ENCODE data around the gene VSTM2A.
"Not testable (repeated sequence)": the region's sequence is repeated elsewhere in the genome, so short reads cannot be mapped to it uniquely, and the experiment has no call there.

Gene VSTM2A

GRCh38 chr7:54541669-54542625 is at the start of gene VSTM2A:
Gene VSTM2A, plus strand, starts transcription at chr7:54542375. Its CDS starts 356 bp downstream, at chr7:54542731.
- no peak for DNase-seq

- DNase-seq = not testable (repeated sequence)
Observed at GRCh38 chr7:54504531-54504930, 37.6 kb upstream of the VSTM2A start.

GRCh38 chr7:54529568-54529967 is 12.6 kb upstream of the VSTM2A start:
- no peak for DNase-seq

GRCh38 chr7:54538122-54538521 is 4.1 kb upstream of the VSTM2A start:
- no peak for DNase-seq

- DNase-seq = no peak
Observed at GRCh38 chr7:54543051-54543488, 895 bp downstream of the VSTM2A start.

GRCh38 chr7:54544149-54544526 is 2.0 kb downstream of the VSTM2A start:
- DNase-seq = no peak

GRCh38 chr7:54544527-54545240 is 2.5 kb downstream of the VSTM2A start:
- DNase-seq = no peak

GRCh38 chr7:54545241-54545563 is 3.0 kb downstream of the VSTM2A start:
- no peak for DNase-seq

- no peak for DNase-seq
Observed at GRCh38 chr7:54546081-54546985, 4.2 kb downstream of the VSTM2A start.

GRCh38 chr7:54546986-54547314 is 4.8 kb downstream of the VSTM2A start:
- DNase-seq = no peak

GRCh38 chr7:54550471-54550870 is 8.3 kb downstream of the VSTM2A start:
- no peak for DNase-seq

- no peak for DNase-seq
Observed at GRCh38 chr7:54556121-54556520, 13.9 kb downstream of the VSTM2A start.

GRCh38 chr7:54559401-54559800 is 17.2 kb downstream of the VSTM2A start:
- no peak for DNase-seq

- DNase-seq = no peak
Observed at GRCh38 chr7:54560198-54560597, 18.0 kb downstream of the VSTM2A start.

- DNase-seq = no peak
Observed at GRCh38 chr7:54560723-54561122, 18.5 kb downstream of the VSTM2A start.

- no peak for DNase-seq
Observed at GRCh38 chr7:54563329-54563916, 21.2 kb downstream of the VSTM2A start.

- DNase-seq = no peak
Observed at GRCh38 chr7:54565432-54565831, 23.3 kb downstream of the VSTM2A start.

- peak; percentile 3 for DNase-seq
Observed at GRCh38 chr7:54581511-54581910, 39.3 kb downstream of the VSTM2A start.

GRCh38 chr7:54591404-54592386 is 49.5 kb downstream of the VSTM2A start:
- DNase-seq = no peak

- no peak for DNase-seq
Observed at GRCh38 chr7:54596747-54597146, 54.6 kb downstream of the VSTM2A start.

GRCh38 chr7:54615537-54615936 is 73.4 kb downstream of the VSTM2A start:
- DNase-seq = no peak
